Keratinocyte (primary cell): Measurements from ENCODE around the gene DSCAM. TPM values are rescaled to one million over a fixed set of nuclear protein-coding genes. Genes with fewer than 3 reads are reported as not detected.

Experiments used
- DNase-seq: peaks from one replicate; pipeline ENCODE4 v3.0.0-alpha.2; 2011; ENCODE audit warnings: low read depth, missing footprints, low spot score
- FAIRE-seq: peaks from 2 replicates; lab custom pipeline; 2011; peaks lifted over from hg19 to GRCh38; lab: Jason Lieb, UNC
- H2AFZ ChIP-seq: 2 replicates; pipeline ENCODE4 v1.6.0; 2012; ENCODE audit warnings: low read length, control low read depth, inconsistent platforms; ENCODE audit not compliant: control insufficient read depth
- H3K27ac ChIP-seq: 2 replicates; pipeline ENCODE4 v1.5.1; 2011; ENCODE audit warnings: low read length; ENCODE audit not compliant: control insufficient read depth, insufficient read depth
- H3K27me3 ChIP-seq: 3 replicates; pipeline ENCODE4 v1.6.0; 2011; ENCODE audit warnings: low read length; ENCODE audit not compliant: control insufficient read depth, insufficient read depth; ENCODE audit errors: extremely low read depth
- H3K36me3 ChIP-seq, 2 experiments: 2 replicates in 1 of 2; 3 replicates in 1 of 2; pipeline ENCODE4 v1.5.1; 2011; ENCODE audit warnings: low read length in 2 of 2, mild to moderate bottlenecking in 1 of 2; ENCODE audit not compliant: control insufficient read depth in 2 of 2, insufficient read depth in 2 of 2; ENCODE audit errors: extremely low read depth in 1 of 2
- H3K4me1 ChIP-seq: 3 replicates; pipeline ENCODE4 v1.5.1; 2011; ENCODE audit warnings: low read length; ENCODE audit not compliant: control insufficient read depth, insufficient read depth; ENCODE audit errors: extremely low read depth
- H3K4me2 ChIP-seq: 3 replicates; pipeline ENCODE4 v1.6.0; 2011; ENCODE audit warnings: low read depth, low read length; ENCODE audit not compliant: control insufficient read depth, insufficient read depth; ENCODE audit errors: extremely low read depth
- H3K4me3 ChIP-seq, 3 experiments: fragments of 200-600 bp in 1 of 3; sonication (generic) in 1 of 3; 2 replicates in 2 of 3; 3 replicates in 1 of 3; pipeline ENCODE4 v1.5.1; 2011 to 2016; ENCODE audit warnings: low read length in 3 of 3, mild to moderate bottlenecking in 3 of 3, control low read depth in 2 of 3, inconsistent platforms in 1 of 3, low read depth in 1 of 3, mixed read lengths in 1 of 3, mixed run types in 1 of 3, moderate library complexity in 1 of 3; ENCODE audit not compliant: control insufficient read depth in 2 of 3, insufficient read depth in 2 of 3; ENCODE audit errors: extremely low read depth in 1 of 3
- H3K79me2 ChIP-seq: 2 replicates; pipeline ENCODE4 v1.6.0; 2012; ENCODE audit warnings: low read length; ENCODE audit not compliant: control insufficient read depth, insufficient read depth
- H3K9ac ChIP-seq: 3 replicates; pipeline ENCODE4 v1.6.0; 2011; ENCODE audit warnings: low read length; ENCODE audit not compliant: control insufficient read depth, insufficient read depth; ENCODE audit errors: extremely low read depth
- H3K9me1 ChIP-seq: 3 replicates; pipeline ENCODE4 v1.6.0; 2011; ENCODE audit warnings: low read length; ENCODE audit not compliant: control insufficient read depth, insufficient read depth; ENCODE audit errors: extremely low read depth
- H3K9me3 ChIP-seq: 2 replicates; pipeline ENCODE4 v1.5.1; 2012; ENCODE audit warnings: low read depth, low read length; ENCODE audit not compliant: control insufficient read depth
- H4K20me1 ChIP-seq: 3 replicates; pipeline ENCODE4 v1.6.0; 2011; ENCODE audit warnings: low read length; ENCODE audit not compliant: control insufficient read depth, insufficient read depth; ENCODE audit errors: extremely low read depth
- CTCF ChIP-seq, 3 experiments: IDR thresholded peaks in 1 of 3; conservative IDR thresholded peaks in 1 of 3; optimal IDR thresholded peaks in 1 of 3; 2 replicates in 2 of 3; 3 replicates in 1 of 3; pipeline versions ENCODE3 to v1.5.1; 2011; ENCODE audit warnings: low read length in 3 of 3, mild to moderate bottlenecking in 3 of 3, moderate library complexity in 2 of 3, control low read depth in 1 of 3, inconsistent platforms in 1 of 3; ENCODE audit not compliant: insufficient read depth in 2 of 3; ENCODE audit errors: extremely low read depth in 1 of 3
- EZH2 ChIP-seq: IDR thresholded peaks from one replicate; pipeline ENCODE4 v1.6.1; 2012; ENCODE audit warnings: inconsistent platforms, mild to moderate bottlenecking, low read length, moderate library complexity
- dilution Hi-C: fragments of 300-500 bp; cut with MboI; formaldehyde crosslinking; loops from one replicate; pipeline ENCODE4 v1.7.0; 2020; ENCODE audit warnings: low sequenced_read_pairs; ENCODE audit not compliant: extremely low pct_ligation_motif_present
- polyA plus RNA-seq, 5 experiments: library from polyadenylated mRNA; depleted of rRNA in 3 of 5; stranded (reverse) in 3 of 5; stranded (forward) in 1 of 5; unstranded in 1 of 5; fragments of >200 nt; gene quantifications; 1 replicate in 1 of 5; 2 replicates in 3 of 5; 3 replicates in 1 of 5; pipeline versions ENCODE4 v1.2.1 to v1.2.3, GENCODE V29; 2011 to 2012; ENCODE audit warnings: missing spikeins in 2 of 5, low read depth in 1 of 5, low replicate concordance in 1 of 5

DSCAM gene
- polyA plus RNA-seq, 1 donor (not counting 4 experiments of a cell fraction or from before 2014, with no cell fraction given) = 2.1 TPM

DNA sequence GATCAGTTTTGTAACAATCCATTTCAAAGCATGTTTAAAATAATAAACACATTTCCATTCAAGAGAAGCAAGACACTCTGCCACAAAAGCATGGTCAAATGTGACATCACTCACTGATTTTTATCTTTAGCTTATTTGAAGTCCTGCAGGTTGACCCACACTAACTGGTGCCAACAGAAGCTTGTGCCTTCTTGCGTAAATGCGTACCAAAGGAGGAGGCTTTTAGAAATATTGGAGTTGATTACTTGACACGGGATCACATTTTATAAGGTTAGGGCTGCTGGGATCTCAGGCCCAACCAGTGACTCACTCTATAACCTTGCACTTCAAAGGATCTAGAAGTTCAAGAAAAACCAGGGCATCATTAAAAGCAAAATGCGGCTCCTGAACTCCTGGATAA, 776.1 kb downstream of the DSCAM start:
- Histone ChIP-seq H3K27ac (no peak overlapping the region), H3K9me1 (no peaks in the 10 kb centered on the region), H3K27me3 (no peaks in the 10 kb centered on the region), H3K36me3 (no peaks in the 10 kb centered on the region), H3K9ac (no peak overlapping the region), H2AFZ (no peak overlapping the region), H3K9me3 (no peaks in the 10 kb centered on the region), H4K20me1 (no peaks in the 10 kb centered on the region), H3K4me3 (no peak overlapping the region), H3K4me2 (no peak overlapping the region), H3K4me1 (no peaks in the 10 kb centered on the region), H3K79me2 (no peaks in the 10 kb centered on the region)
- dilution Hi-C loops = no loop called here
- FAIRE-seq (no peak), DNase-seq (no peak)
- TF ChIP-seq EZH2 (no peak), CTCF (optimal IDR thresholded peaks at IDR 0.05 in 1 of 3, IDR thresholded peaks at IDR 0.05 in 1 of 3, conservative IDR thresholded peaks at IDR 0.05 in 1 of 3; ENCODE audit: extremely low read depth in 1 of 3, insufficient read depth in 2 of 3, low read length in 3 of 3) (no peak)

DNA sequence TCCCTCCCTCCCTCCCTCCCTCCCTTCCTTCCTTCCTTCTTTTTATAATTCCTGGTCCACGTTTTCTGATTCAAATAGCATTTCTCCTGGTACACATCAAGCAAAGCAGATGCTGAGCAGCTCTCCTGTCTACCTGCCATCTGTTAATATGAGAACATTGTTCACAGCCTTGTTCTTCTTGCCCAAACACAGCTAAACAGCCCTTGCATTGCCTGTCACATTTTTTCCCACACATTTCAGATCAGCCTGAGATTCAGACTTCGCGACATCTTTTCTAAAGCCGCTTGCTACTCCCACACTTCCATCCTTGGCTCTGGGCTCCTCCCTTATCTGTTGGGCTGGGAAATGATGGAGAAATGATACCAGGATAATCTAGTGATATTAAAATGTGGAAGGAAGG, 779.2 kb downstream of the DSCAM start:
- DNase-seq (no peak), FAIRE-seq (no peak)
- H3K27ac ChIP-seq = no peak overlapping the region
- TF ChIP-seq CTCF (optimal IDR thresholded peaks at IDR 0.05 in 1 of 3, IDR thresholded peaks at IDR 0.05 in 1 of 3, conservative IDR thresholded peaks at IDR 0.05 in 1 of 3; ENCODE audit: extremely low read depth in 1 of 3, insufficient read depth in 2 of 3, low read length in 3 of 3) (no peak), EZH2 (no peak)
- H3K36me3 ChIP-seq = no peaks in the 10 kb centered on the region
- H3K4me3 ChIP-seq = no peak overlapping the region
- dilution Hi-C loops = no loop called here
- H3K9me1 ChIP-seq = no peaks in the 10 kb centered on the region
- H2AFZ ChIP-seq = no peak overlapping the region
- H4K20me1 ChIP-seq = no peaks in the 10 kb centered on the region
- no peaks in the 10 kb centered on the region for H3K27me3 ChIP-seq
- H3K4me2 ChIP-seq = no peak overlapping the region
- H3K9me3 ChIP-seq = no peaks in the 10 kb centered on the region
- no peaks in the 10 kb centered on the region for H3K79me2 ChIP-seq
- no peak overlapping the region for H3K9ac ChIP-seq
- no peaks in the 10 kb centered on the region for H3K4me1 ChIP-seq
